ENCODE measurements around the gene MAN2C1.
"Not testable (repeated sequence)": the region's sequence is repeated elsewhere in the genome, so short reads cannot be mapped to it uniquely, and the experiment has no call there.

Gene MAN2C1

DNA sequence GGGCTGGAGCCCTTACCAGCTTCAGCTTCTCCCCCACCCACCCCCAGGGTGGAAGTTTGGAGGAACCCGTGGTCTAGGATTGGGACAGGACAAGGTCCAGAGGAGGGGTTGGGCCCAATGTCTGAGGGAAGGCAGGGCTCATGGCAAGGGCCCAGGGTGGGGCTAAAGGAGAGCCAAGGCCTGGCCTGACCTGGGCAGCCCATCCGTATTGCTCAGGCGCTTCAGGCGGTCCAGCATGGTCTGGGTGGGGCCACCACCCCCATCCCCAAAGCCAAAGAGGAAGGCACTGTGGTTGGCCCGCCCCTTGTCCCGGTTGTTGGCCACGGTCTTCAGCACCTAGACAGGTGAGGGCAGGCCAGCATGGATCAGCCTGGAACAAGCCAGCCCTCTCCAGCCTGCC is 7.6 kb downstream of the MAN2C1 start:
- no peak for DNase-seq

DNA sequence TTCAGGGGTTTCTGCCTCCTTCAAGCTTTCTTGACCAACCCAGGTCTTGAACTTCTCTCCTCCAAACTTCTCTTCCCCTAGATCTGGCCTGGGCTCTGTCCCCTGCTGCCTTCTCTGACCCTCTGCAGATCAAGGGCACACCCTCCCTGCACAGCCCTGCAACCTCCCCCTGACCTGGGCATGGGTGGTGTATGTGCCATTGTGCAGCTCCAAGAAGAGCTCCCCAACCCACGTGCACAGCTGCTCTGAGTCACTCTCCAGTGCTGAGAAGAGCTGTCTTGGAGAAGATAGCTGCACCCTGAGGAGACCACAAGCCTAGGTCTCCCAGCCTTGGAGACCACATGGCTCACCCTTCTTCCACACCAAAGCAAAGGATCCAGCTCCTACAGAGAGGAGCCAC is 8.0 kb downstream of the MAN2C1 start:
- DNase-seq, result no peak

GRCh38 chr15:75359537-75360250 is 8.7 kb downstream of the MAN2C1 start:
- no peak for DNase-seq

DNA sequence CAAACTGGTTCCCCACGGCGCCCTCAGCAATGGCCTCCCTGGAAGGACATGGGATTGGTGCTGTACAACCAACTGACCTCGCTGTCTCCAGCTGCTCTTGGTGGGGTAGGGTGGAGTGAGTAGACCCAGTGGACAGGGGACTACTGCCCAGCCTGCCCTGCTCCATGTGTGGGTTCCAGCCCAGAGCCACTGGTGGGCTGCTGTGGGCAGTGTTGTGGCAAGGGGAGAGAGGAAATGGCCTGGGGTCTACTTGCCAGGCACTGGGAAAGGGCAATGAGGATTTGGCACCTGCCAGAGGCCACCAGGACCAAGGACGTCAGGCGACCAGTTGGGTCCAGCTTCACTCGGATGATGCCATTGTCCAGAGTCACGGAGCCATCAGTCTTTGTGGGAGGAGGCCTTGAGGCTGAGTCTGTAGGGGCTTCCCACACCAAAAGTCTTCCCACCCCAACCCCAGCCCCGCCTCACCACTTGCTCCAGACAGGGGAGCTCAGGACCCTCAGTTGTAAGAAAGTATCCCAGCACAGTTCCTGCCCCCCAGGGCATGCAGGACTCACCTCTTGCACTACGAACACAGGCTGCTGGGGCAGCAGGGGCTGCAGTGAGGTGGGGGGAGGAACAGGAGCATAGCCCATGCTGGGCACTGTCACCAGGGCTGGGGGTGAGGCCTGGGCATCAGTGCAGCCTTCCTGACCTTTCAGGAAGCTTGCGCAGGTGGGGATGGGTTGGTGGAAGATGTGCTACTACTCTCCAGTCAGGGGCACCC is 9.5 kb downstream of the MAN2C1 start:
- no peak for DNase-seq

DNA sequence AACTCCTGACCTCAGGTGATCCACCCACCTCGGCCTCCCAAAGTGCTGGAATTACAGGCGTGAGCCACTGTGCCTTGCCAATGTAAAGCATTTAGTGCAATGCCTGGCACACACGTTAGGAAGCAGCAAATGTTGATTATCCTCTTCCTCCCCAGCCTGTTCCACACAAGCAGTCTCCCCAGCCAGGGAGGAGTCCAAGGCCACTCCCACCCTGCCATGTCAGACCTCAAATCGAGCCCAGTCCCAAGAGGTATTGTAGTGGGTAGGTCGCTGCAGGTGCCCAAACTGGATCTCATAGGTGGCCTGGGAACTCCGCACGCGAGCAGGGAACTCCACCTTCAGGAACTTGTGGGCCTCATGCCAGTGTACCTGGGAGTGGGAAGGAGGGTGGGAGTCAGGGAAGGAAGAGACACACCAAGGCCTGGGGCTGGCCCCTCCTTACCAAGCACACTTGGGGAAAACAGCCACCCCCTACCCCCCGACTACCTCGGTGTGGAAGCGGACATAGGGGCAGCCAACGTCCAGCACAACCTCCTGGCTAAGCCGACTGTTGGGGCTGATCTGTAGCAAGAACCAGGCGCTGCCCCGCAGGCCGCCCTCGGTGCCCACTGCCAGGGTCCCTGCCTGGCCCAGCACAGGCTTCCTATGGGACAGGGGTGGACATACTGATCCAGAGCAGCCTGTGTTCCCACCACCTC is 10.3 kb downstream of the MAN2C1 start:
- no peak for DNase-seq

DNA sequence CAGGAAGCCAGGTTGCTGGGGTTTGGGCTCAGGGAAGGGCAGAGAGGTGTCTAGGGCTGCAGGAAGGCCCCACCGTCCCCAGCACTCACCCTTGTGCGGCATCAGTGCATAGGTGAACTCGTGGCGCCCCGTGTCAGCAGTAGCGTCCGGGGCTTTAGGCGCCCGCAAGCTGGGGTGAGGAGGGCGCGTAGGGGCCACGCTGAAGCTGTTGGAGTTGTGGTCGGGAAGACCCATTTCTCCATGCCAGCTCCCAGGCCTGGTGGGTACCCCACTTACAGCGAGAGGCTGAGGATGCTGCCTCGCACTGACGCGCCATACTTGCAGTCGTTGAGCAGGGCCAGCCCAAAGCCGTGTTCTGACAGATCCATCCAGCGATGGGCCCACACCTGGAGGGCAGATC is 11.9 kb downstream of the MAN2C1 start:
- DNase-seq, result no peak

GRCh38 chr15:75356006-75356405 is 12.4 kb downstream of the MAN2C1 start:
- DNase-seq, result no peak

- no peak for DNase-seq
Observed at GRCh38 chr15:75355369-75355768, 13.0 kb downstream of the MAN2C1 start.

- no peak for DNase-seq
Observed at GRCh38 chr15:75354454-75354853, 14.0 kb downstream of the MAN2C1 start.

DNA sequence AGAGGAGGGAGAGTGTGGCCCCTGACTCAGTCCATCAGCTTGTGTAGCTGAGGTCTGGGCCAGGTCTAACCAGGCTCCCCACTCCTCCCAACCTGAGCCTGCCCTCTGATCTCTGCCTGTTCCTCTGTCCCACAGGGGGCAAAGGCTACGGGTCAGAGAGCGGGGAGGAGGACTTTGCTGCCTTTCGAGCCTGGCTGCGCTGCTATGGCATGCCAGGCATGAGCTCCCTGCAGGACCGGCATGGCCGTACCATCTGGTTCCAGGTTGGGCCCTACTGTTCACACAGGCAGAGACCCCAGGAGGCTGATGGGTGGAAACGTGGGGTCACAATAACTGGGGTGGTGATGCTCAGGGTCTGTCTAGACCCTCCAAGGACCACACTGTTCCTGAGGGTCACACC is 14.8 kb downstream of the MAN2C1 start:
- no peak for DNase-seq

GRCh38 chr15:75352186-75353080 is 16.0 kb downstream of the MAN2C1 start:
- no peak for DNase-seq

DNA sequence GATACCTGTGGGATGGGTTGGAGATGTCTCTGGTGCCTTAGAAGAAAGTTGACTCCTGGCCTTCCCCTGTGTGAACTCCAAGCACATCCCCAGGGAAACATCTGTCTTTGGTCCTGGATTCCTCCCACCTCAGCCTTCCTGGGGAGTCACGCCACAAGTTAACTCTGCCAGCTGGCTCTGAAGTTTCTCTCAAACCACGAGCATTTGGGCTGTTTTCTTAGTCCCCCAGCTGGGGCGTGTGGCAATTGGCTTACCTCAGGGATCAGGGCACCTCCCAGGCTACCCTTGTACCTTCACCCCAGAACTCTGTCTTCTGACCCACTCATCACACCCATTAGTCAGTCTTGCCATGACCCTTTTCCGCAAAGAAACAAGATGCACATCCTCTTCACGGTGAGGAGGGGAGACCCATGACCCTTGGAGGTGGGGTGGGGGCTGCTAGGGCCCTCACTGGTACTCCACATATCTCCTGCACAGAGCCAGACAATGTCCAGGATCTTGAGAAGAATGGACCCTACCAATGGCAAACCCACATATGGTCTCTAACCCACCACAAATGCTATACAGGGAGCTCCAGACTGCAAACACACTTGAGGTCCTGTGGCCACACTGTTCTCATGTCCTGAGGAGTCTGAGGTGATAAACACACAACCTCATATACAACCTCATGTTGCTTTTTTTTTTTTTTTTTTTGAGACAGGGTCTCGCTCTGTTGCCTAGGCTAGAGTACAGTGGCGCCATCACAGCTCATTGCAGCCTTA is 17.6 kb downstream of the MAN2C1 start:
- no peak for DNase-seq

- DNase-seq, result no peak
Observed at GRCh38 chr15:75349851-75350588, 18.4 kb downstream of the MAN2C1 start.

- not testable (repeated sequence) for DNase-seq
Observed at GRCh38 chr15:75349351-75349669, 19.1 kb downstream of the MAN2C1 start.

DNA sequence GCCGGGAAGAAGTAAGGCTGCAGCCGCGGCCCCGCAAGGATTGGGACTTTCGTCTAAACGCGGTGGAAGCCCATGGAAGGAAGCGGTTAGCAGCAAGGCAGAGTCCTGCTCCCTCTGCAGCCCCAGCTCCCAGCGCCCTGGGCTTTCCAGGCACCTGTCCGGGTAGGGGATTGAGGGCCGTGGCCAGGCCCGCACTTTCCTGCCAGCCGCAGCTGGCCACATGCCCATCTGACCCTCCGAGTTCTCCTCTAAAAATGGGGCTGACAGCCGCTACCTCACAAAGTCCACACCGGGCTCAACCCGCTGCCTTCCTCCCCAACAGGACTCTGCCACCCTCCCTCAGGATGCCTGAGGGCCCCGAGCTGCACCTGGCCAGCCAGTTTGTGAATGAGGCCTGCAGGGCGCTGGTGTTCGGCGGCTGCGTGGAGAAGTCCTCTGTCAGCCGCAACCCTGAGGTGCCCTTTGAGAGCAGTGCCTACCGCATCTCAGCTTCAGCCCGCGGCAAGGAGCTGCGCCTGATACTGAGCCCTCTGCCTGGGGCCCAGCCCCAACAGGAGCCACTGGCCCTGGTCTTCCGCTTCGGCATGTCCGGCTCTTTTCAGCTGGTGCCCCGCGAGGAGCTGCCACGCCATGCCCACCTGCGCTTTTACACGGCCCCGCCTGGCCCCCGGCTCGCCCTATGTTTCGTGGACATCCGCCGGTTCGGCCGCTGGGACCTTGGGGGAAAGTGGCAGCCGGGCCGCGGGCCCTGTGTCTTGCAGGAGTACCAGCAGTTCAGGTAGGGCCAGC is 19.7 kb downstream of the MAN2C1 start:
- DNase-seq, result no peak

- DNase-seq, result no peak
Observed at GRCh38 chr15:75348034-75348561, 20.3 kb downstream of the MAN2C1 start.

GRCh38 chr15:75347222-75348033 is 21.0 kb downstream of the MAN2C1 start:
- no peak for DNase-seq

DNA sequence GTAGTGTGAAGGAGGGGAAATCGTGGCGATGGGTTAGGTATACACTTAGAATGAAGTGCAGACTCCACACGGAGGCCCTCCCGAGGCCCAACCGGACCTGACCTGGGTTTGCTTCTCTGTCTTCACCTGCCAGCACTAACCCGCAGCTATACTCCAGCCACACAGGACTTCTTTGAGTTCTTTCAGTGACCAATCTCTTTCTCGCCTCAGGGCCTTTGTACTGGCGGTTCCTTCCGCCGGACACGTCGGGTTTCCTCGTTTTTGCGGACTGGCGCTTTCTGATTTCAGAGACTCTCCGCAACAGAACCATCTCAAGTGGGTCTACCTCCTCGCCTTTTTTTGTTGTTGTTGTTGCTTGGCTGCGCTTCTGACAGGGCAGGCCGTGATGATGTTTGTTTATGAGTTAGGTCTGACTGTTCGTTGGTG is 21.6 kb downstream of the MAN2C1 start, which contains the start of gene NEIL1:
TSS of gene NEIL1 (plus strand) at position 244 of the 426 bp plus-strand sequence. CDS start 1,867 bp downstream, outside the sequence.
- DNase-seq, result no peak

DNA sequence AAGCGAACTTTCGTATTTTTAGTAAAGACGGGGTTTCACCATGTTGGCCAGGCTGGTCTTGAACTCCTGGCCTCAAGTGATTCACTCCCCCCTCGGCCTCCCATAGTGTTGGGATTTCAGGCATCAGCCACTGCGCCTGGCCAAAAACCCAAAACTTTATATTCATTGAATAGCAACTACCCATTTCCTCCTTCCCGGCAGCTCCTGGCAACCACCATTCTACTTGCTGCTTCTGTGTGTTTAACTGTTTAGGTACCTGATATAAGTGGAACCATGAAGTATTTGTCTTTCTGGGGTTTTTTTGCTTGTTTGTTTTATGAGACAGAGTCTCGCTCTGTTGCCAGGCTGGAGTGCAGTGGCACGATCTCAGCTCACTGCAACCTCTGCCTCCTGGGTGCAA is 24.5 kb downstream of the MAN2C1 start:
- peak; percentile 7 for DNase-seq
